Thyroid gland (tissue), 4 donors: ENCODE results near the gene MAP3K9.

ENCODE experiments used
- POLR2A ChIP-seq, 2 donors: fragments of 450-650 bp; IDR thresholded peaks; one replicate each; pipeline ENCODE4 v1.6.1; 2017; ENCODE audit warnings: antibody characterized with exemption in 2 of 2, mild to moderate bottlenecking in 2 of 2, moderate library complexity in 1 of 2
- TF ChIP-seq, protein P1 (sequence below), 6 experiments: fragments of 200-600 bp in 3 of 6; fragments of 450-650 bp in 3 of 6; sonication (generic) in 3 of 6; IDR thresholded peaks; one replicate each; pipeline ENCODE4 v1.5.1; 2016 to 2019; ENCODE audit warnings: antibody characterized with exemption in 6 of 6, mild to moderate bottlenecking in 2 of 6, inconsistent platforms in 1 of 6, moderate library complexity in 1 of 6

DNA sequence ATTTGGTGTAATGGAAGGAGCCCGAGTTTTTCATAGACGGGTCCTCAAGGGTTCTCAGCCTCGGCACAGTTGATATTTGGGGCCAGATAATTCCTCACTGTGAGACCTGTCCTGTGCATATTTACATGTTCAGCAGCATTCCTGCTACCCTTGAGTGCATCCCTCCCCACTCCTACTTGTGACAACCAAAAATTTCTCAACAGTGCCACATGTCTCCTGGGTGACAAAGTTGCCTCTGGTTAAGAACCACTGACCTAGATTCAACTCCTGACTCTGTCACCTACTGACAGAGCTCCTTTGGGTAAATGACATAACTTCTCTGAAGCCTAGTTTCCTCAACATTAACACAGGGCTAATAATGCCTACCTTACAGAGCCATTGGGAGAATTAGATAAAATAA, 107.2 kb downstream of the MAP3K9 start:
- TF ChIP-seq, protein P1, sequence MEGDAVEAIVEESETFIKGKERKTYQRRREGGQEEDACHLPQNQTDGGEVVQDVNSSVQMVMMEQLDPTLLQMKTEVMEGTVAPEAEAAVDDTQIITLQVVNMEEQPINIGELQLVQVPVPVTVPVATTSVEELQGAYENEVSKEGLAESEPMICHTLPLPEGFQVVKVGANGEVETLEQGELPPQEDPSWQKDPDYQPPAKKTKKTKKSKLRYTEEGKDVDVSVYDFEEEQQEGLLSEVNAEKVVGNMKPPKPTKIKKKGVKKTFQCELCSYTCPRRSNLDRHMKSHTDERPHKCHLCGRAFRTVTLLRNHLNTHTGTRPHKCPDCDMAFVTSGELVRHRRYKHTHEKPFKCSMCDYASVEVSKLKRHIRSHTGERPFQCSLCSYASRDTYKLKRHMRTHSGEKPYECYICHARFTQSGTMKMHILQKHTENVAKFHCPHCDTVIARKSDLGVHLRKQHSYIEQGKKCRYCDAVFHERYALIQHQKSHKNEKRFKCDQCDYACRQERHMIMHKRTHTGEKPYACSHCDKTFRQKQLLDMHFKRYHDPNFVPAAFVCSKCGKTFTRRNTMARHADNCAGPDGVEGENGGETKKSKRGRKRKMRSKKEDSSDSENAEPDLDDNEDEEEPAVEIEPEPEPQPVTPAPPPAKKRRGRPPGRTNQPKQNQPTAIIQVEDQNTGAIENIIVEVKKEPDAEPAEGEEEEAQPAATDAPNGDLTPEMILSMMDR (IDR thresholded peaks at IDR 0.05): no peak
- no peak for TF ChIP-seq POLR2A (IDR thresholded peaks at IDR 0.05)
